ENCODE results near the gene TBL1X.
A peak's percentile ranks its signal among the peaks of the same experiment; 100 is the strongest.

Gene TBL1X

GRCh38 chrX:9558615-9559014 is 93.8 kb downstream of the TBL1X start:
- Histone ChIP-seq H2AFZ (ENCODE audit: low read length, unreplicated experiment) (no peak overlapping the region), H3K36me3 (ENCODE audit: insufficient read depth, low read length) (no peaks in the 10 kb centered on the region), H3K4me1 (ENCODE audit: control insufficient read depth, insufficient read depth, low read length, unreplicated experiment) (peaks cover 21% of the 10 kb centered on the region), H3K27me3 (ENCODE audit: insufficient read depth, low read length) (no peaks in the 10 kb centered on the region), H3K27ac (ENCODE audit: low read depth, low read length) (no peak overlapping the region), H3K4me3 (ENCODE audit: low read depth, low read length) (no peak overlapping the region), H3K79me2 (ENCODE audit: control insufficient read depth, insufficient read depth, low read length, unreplicated experiment) (peaks cover 2% of the 10 kb centered on the region)

- Histone ChIP-seq H2AFZ (ENCODE audit: low read length, unreplicated experiment) (no peak overlapping the region), H3K79me2 (ENCODE audit: control insufficient read depth, insufficient read depth, low read length, unreplicated experiment) (peaks cover 2% of the 10 kb centered on the region), H3K27me3 (ENCODE audit: insufficient read depth, low read length) (no peaks in the 10 kb centered on the region), H3K36me3 (ENCODE audit: insufficient read depth, low read length) (no peaks in the 10 kb centered on the region), H3K4me3 (ENCODE audit: low read depth, low read length) (no peak overlapping the region), H3K4me1 (ENCODE audit: control insufficient read depth, insufficient read depth, low read length, unreplicated experiment) (peaks cover 21% of the 10 kb centered on the region), H3K27ac (ENCODE audit: low read depth, low read length) (no peak overlapping the region)
Measured at GRCh38 chrX:9560219-9560618, 95.4 kb downstream of the TBL1X start.

- Histone ChIP-seq H3K27ac (ENCODE audit: low read depth, low read length) (no peak overlapping the region), H2AFZ (ENCODE audit: low read length, unreplicated experiment) (no peak overlapping the region), H3K4me3 (ENCODE audit: low read depth, low read length) (no peak overlapping the region), H3K4me1 (ENCODE audit: control insufficient read depth, insufficient read depth, low read length, unreplicated experiment) (peaks cover 30% of the 10 kb centered on the region), H3K79me2 (ENCODE audit: control insufficient read depth, insufficient read depth, low read length, unreplicated experiment) (peaks cover 2% of the 10 kb centered on the region), H3K27me3 (ENCODE audit: insufficient read depth, low read length) (no peaks in the 10 kb centered on the region), H3K36me3 (ENCODE audit: insufficient read depth, low read length) (no peaks in the 10 kb centered on the region)
Measured at GRCh38 chrX:9561199-9561598, 96.3 kb downstream of the TBL1X start.

- Histone ChIP-seq H2AFZ (ENCODE audit: low read length, unreplicated experiment) (peak overlapping the region; percentile 53), H3K4me1 (ENCODE audit: control insufficient read depth, insufficient read depth, low read length, unreplicated experiment) (peaks cover 41% of the 10 kb centered on the region), H3K36me3 (ENCODE audit: insufficient read depth, low read length) (no peaks in the 10 kb centered on the region), H3K27ac (ENCODE audit: low read depth, low read length) (peak overlapping the region; percentile 52), H3K79me2 (ENCODE audit: control insufficient read depth, insufficient read depth, low read length, unreplicated experiment) (peaks cover 4% of the 10 kb centered on the region), H3K27me3 (ENCODE audit: insufficient read depth, low read length) (no peaks in the 10 kb centered on the region), H3K4me3 (ENCODE audit: low read depth, low read length) (peak overlapping the region; percentile 49)
Measured at GRCh38 chrX:9562851-9563250, 98.0 kb downstream of the TBL1X start.

- no peaks in the 10 kb centered on the region for H3K27me3 ChIP-seq (ENCODE audit: insufficient read depth, low read length)
- peak overlapping the region; percentile 29 for H3K4me3 ChIP-seq (ENCODE audit: low read depth, low read length)
- H3K27ac ChIP-seq (ENCODE audit: low read depth, low read length) = peak overlapping the region; percentile 59
- no peaks in the 10 kb centered on the region; the same call in 1 of the 2 replicates for H3K36me3 ChIP-seq (ENCODE audit: insufficient read depth, low read length)
- H3K79me2 ChIP-seq (ENCODE audit: control insufficient read depth, insufficient read depth, low read length, unreplicated experiment) = peaks cover 6% of the 10 kb centered on the region
- no peak overlapping the region for H2AFZ ChIP-seq (ENCODE audit: low read length, unreplicated experiment)
- peaks cover 41% of the 10 kb centered on the region for H3K4me1 ChIP-seq (ENCODE audit: control insufficient read depth, insufficient read depth, low read length, unreplicated experiment)
Measured at GRCh38 chrX:9566150-9566621, 101.3 kb downstream of the TBL1X start.

GRCh38 chrX:9569876-9570301 is 105.0 kb downstream of the TBL1X start:
- Histone ChIP-seq H3K36me3 (ENCODE audit: insufficient read depth, low read length) (no peaks in the 10 kb centered on the region; the same call in 1 of the 2 replicates), H3K27ac (ENCODE audit: low read depth, low read length) (no peak overlapping the region), H3K4me1 (ENCODE audit: control insufficient read depth, insufficient read depth, low read length, unreplicated experiment) (peaks cover 20% of the 10 kb centered on the region), H3K4me3 (ENCODE audit: low read depth, low read length) (no peak overlapping the region), H3K79me2 (ENCODE audit: control insufficient read depth, insufficient read depth, low read length, unreplicated experiment) (peaks cover 9% of the 10 kb centered on the region), H2AFZ (ENCODE audit: low read length, unreplicated experiment) (no peak overlapping the region), H3K27me3 (ENCODE audit: insufficient read depth, low read length) (no peaks in the 10 kb centered on the region)

- no peak overlapping the region for H3K4me3 ChIP-seq (ENCODE audit: low read depth, low read length)
- no peak overlapping the region for H2AFZ ChIP-seq (ENCODE audit: low read length, unreplicated experiment)
- H3K27me3 ChIP-seq (ENCODE audit: insufficient read depth, low read length) = no peaks in the 10 kb centered on the region
- no peak overlapping the region for H3K27ac ChIP-seq (ENCODE audit: low read depth, low read length)
- H3K79me2 ChIP-seq (ENCODE audit: control insufficient read depth, insufficient read depth, low read length, unreplicated experiment) = peaks cover 3% of the 10 kb centered on the region
- H3K4me1 ChIP-seq (ENCODE audit: control insufficient read depth, insufficient read depth, low read length, unreplicated experiment) = no peaks in the 10 kb centered on the region
- H3K36me3 ChIP-seq (ENCODE audit: insufficient read depth, low read length) = no peaks in the 10 kb centered on the region; the same call in 1 of the 2 replicates
Measured at GRCh38 chrX:9573282-9574106, 108.6 kb downstream of the TBL1X start.

GRCh38 chrX:9576059-9576458 is 111.2 kb downstream of the TBL1X start:
- Histone ChIP-seq H3K4me1 (ENCODE audit: control insufficient read depth, insufficient read depth, low read length, unreplicated experiment) (no peaks in the 10 kb centered on the region), H3K27ac (ENCODE audit: low read depth, low read length) (no peak overlapping the region), H3K36me3 (ENCODE audit: insufficient read depth, low read length) (no peaks in the 10 kb centered on the region; the same call in 1 of the 2 replicates), H3K79me2 (ENCODE audit: control insufficient read depth, insufficient read depth, low read length, unreplicated experiment) (peaks cover 3% of the 10 kb centered on the region), H2AFZ (ENCODE audit: low read length, unreplicated experiment) (no peak overlapping the region), H3K27me3 (ENCODE audit: insufficient read depth, low read length) (no peaks in the 10 kb centered on the region), H3K4me3 (ENCODE audit: low read depth, low read length) (no peak overlapping the region)

- Histone ChIP-seq H3K79me2 (ENCODE audit: control insufficient read depth, insufficient read depth, low read length, unreplicated experiment) (peaks cover 3% of the 10 kb centered on the region), H3K27me3 (ENCODE audit: insufficient read depth, low read length) (no peaks in the 10 kb centered on the region), H3K4me3 (ENCODE audit: low read depth, low read length) (no peak overlapping the region), H3K27ac (ENCODE audit: low read depth, low read length) (no peak overlapping the region), H2AFZ (ENCODE audit: low read length, unreplicated experiment) (no peak overlapping the region), H3K36me3 (ENCODE audit: insufficient read depth, low read length) (no peaks in the 10 kb centered on the region), H3K4me1 (ENCODE audit: control insufficient read depth, insufficient read depth, low read length, unreplicated experiment) (no peaks in the 10 kb centered on the region)
Measured at GRCh38 chrX:9577555-9577954, 112.7 kb downstream of the TBL1X start.

GRCh38 chrX:9578083-9578779 is 113.4 kb downstream of the TBL1X start:
- no peak overlapping the region for H3K4me3 ChIP-seq (ENCODE audit: low read depth, low read length)
- no peaks in the 10 kb centered on the region for H3K36me3 ChIP-seq (ENCODE audit: insufficient read depth, low read length)
- H3K79me2 ChIP-seq (ENCODE audit: control insufficient read depth, insufficient read depth, low read length, unreplicated experiment) = peaks cover 2% of the 10 kb centered on the region
- no peaks in the 10 kb centered on the region for H3K4me1 ChIP-seq (ENCODE audit: control insufficient read depth, insufficient read depth, low read length, unreplicated experiment)
- H3K27me3 ChIP-seq (ENCODE audit: insufficient read depth, low read length) = no peaks in the 10 kb centered on the region
- no peak overlapping the region for H2AFZ ChIP-seq (ENCODE audit: low read length, unreplicated experiment)
- no peak overlapping the region for H3K27ac ChIP-seq (ENCODE audit: low read depth, low read length)
